ENCODE results near the gene FRMD5. TPM values are rescaled to one million over a fixed set of nuclear protein-coding genes. Genes with fewer than 3 reads are reported as not detected.

The FRMD5 gene
- total RNA-seq, 1 experiment from 2014 or later = 3.9 TPM

GRCh38 chr15:43974852-43975251 is 220.2 kb downstream of the FRMD5 start:
- H3K9me3 ChIP-seq (ENCODE audit: control insufficient read depth, low read depth, low read length) = no peaks in the 10 kb centered on the region
- H2AFZ ChIP-seq (ENCODE audit: low read length) = no peak overlapping the region
- no peaks in the 10 kb centered on the region for H3K27me3 Mint-ChIP-seq (ENCODE audit: low read depth)
- peaks cover 0 to 5% of the 10 kb centered on the region in 2 experiments; a peak in 2 of 5 replicates for H3K9me3 Mint-ChIP-seq
- no peak overlapping the region for H4K8ac ChIP-seq (replicated peaks; ENCODE audit: insufficient read length, low read depth, low read length)
- no peak overlapping the region for H2BK15ac ChIP-seq (ENCODE audit: low read depth, low read length)
- no CpG with 5 or more reads among the region's 3 CpGs for WGBS (ENCODE audit: extremely low coverage, insufficient read length, low lambda C conversion rate)
- no peak overlapping the region for H3K14ac ChIP-seq (ENCODE audit: insufficient read depth, low read length)
- no peak overlapping the region for H2BK20ac ChIP-seq (ENCODE audit: low read depth, low read length, poor library complexity, severe bottlenecking)
- no peak overlapping the region for H3K56ac ChIP-seq (ENCODE audit: insufficient read length, low read depth, low read length)
- DNase-seq = no peak
- no peaks in the 10 kb centered on the region for H3K79me1 ChIP-seq (ENCODE audit: insufficient read depth, low read depth, low read length, poor library complexity, severe bottlenecking)
- no peaks in the 10 kb centered on the region for H3K27me3 ChIP-seq (ENCODE audit: insufficient read depth, low read length)
- no peak overlapping the region for H2BK5ac ChIP-seq (ENCODE audit: insufficient read length, low read length)
- no peak overlapping the region for H2AK5ac ChIP-seq (ENCODE audit: insufficient read length, low read length)
- H4K20me1 ChIP-seq (ENCODE audit: control insufficient read depth, insufficient read depth, insufficient read length) = no peaks in the 10 kb centered on the region
- H3K4me1 Mint-ChIP-seq = peaks cover 11 to 16% of the 10 kb centered on the region in 2 experiments
- no peaks in the 10 kb centered on the region for H3K79me2 ChIP-seq (ENCODE audit: insufficient read depth, low read length)
- no peak overlapping the region for H3K27ac Mint-ChIP-seq
- no peak overlapping the region for H3K18ac ChIP-seq (ENCODE audit: insufficient read length, low read depth, low read length)
- no peak overlapping the region for H4K91ac ChIP-seq (ENCODE audit: insufficient read length, low read depth, low read length)
- H3K4me3 Mint-ChIP-seq = no peak overlapping the region
- H3K9ac ChIP-seq (ENCODE audit: extremely low read depth, insufficient read length, low read length) = no peak overlapping the region
- H2BK120ac ChIP-seq (ENCODE audit: low read depth, low read length, poor library complexity, severe bottlenecking) = no peak overlapping the region
- no peaks in the 10 kb centered on the region for H3K4me1 ChIP-seq (ENCODE audit: insufficient read depth, low read length)
- no peak overlapping the region for H2BK12ac ChIP-seq (ENCODE audit: insufficient read length, low read depth, low read length)
- peak overlapping the region; percentile 60 for H4K5ac ChIP-seq (ENCODE audit: insufficient read length, low read depth, low read length)
- H3K4ac ChIP-seq (ENCODE audit: low read depth, low read length) = no peak overlapping the region
- no peak for TF ChIP-seq CTCF (conservative IDR thresholded peaks at IDR 0.05)
- no peak overlapping the region for H3K4me2 ChIP-seq (ENCODE audit: insufficient read depth, insufficient read length, low read length)
- no peak overlapping the region for H3T11ph ChIP-seq (ENCODE audit: low read length)
- no peak overlapping the region for H3K23ac ChIP-seq (ENCODE audit: insufficient read length, low read depth, low read length)
- H3K27ac ChIP-seq (ENCODE audit: insufficient read length, low read depth, low read length) = no peak overlapping the region
- no peaks in the 10 kb centered on the region for H3K23me2 ChIP-seq (ENCODE audit: insufficient read length, low read depth, low read length, poor library complexity, severe bottlenecking)
- peaks cover 0 to 4% (median 2%) of the 10 kb centered on the region in 3 experiments; a peak in 4 of 7 replicates for H3K36me3 Mint-ChIP-seq (ENCODE audit: insufficient read depth in 1 of 3, low read depth in 3 of 3)
